Kidney (tissue), 14 donors: ENCODE results near the gene OXER1. TPM values are rescaled to one million over a fixed set of nuclear protein-coding genes. Genes with fewer than 3 reads are reported as not detected.
"Not testable (repeated sequence)": the region's sequence is repeated elsewhere in the genome, so short reads cannot be mapped to it uniquely, and the experiment has no call there.

Experiments
- DNase-seq, 5 donors: peaks; one replicate each; pipeline ENCODE4 v3.0.0-alpha.2; 2013 to 2020
- FAIRE-seq: peaks from 2 replicates; lab custom pipeline; 2012; peaks lifted over from hg19 to GRCh38; lab: Jason Lieb, UNC
- H3K27ac ChIP-seq, 2 donors: one replicate each; pipeline ENCODE4 v1.7.0; 2013; ENCODE audit warnings: low read depth in 2 of 2, low read length in 2 of 2, inconsistent platforms in 1 of 2
- H3K27me3 ChIP-seq: one replicate; pipeline ENCODE4 v1.7.1; 2013; ENCODE audit warnings: low read length, inconsistent platforms; ENCODE audit not compliant: control insufficient read depth, insufficient read depth
- H3K36me3 ChIP-seq, 3 donors: one replicate each; pipeline versions ENCODE4 v1.7.0 to v1.7.1; 2013; ENCODE audit warnings: low read length in 3 of 3, control low read depth in 1 of 3, inconsistent platforms in 1 of 3; ENCODE audit not compliant: insufficient read depth in 3 of 3, control insufficient read depth in 2 of 3
- H3K4me1 ChIP-seq, 3 donors: one replicate each; pipeline versions ENCODE4 v1.7.0 to v1.7.1; 2013; ENCODE audit warnings: low read length in 3 of 3, inconsistent platforms in 1 of 3, low read depth in 1 of 3; ENCODE audit not compliant: control insufficient read depth in 2 of 3, insufficient read depth in 2 of 3
- H3K4me3 ChIP-seq, 3 donors: one replicate each; pipeline versions ENCODE4 v1.7.0 to v1.8.1; 2013; ENCODE audit warnings: low read length in 3 of 3, control low read depth in 1 of 3, inconsistent platforms in 1 of 3
- H3K9ac ChIP-seq, 3 donors: one replicate each; pipeline versions ENCODE4 v1.7.0 to v1.7.1; 2013; ENCODE audit warnings: low read length in 3 of 3, control low read depth in 1 of 3, inconsistent platforms in 1 of 3
- H3K9me3 ChIP-seq, 3 donors: one replicate each; pipeline versions ENCODE4 v1.7.0 to v1.7.1; 2013; ENCODE audit warnings: low read length in 3 of 3, control low read depth in 1 of 3, inconsistent platforms in 1 of 3; ENCODE audit not compliant: control insufficient read depth in 2 of 3, insufficient read depth in 1 of 3
- intact Hi-C: fragments of 100-400 bp; cut with DNase I; formaldehyde crosslinking; loops from one replicate; pipeline ENCODE4 v1.11.1; 2022
- polyA plus RNA-seq: library from polyadenylated mRNA; stranded (reverse); fragments of 350-450 nt; fragmentation: Illumina TruSeq; extraction: RNeasy Lipid Tissue Mini Kit (QIAGEN cat#74804); gene quantifications from one replicate; pipeline ENCODE4 v1.2.3, GENCODE V29; 2014; ENCODE audit warnings: low read depth, low replicate concordance; ENCODE audit not compliant: insufficient read depth
- total RNA-seq: library from RNA; stranded (reverse); fragmentation: NEBNext Ultra II Directional; extraction: Animal tissue kit (Norgen Biotek cat#: 25700); gene quantifications from one replicate; pipeline ENCODE4 v1.2.1, GENCODE V29; 2021
- TF ChIP-seq, protein P1 (sequence below): IDR thresholded peaks from 3 replicates; pipeline ENCODE4 v1.5.1; 2012; ENCODE audit warnings: mild to moderate bottlenecking, moderate library complexity, borderline replicate concordance; ENCODE audit not compliant: insufficient read depth; ENCODE audit errors: extremely low read depth
- donor health status: control.
- donor health status: control.
- donor health status: control.
- donor health status: control.
- donor health status: control.
- donor health status: DM: yes; HTN: yes; CAD: no.
- donor health status: Normal renal cell carcinoma (clear cell type).

The OXER1 gene
- total and polyA plus RNA-seq, 2 donors from 2014 or later = 2.5 to 5.4 TPM

DNA sequence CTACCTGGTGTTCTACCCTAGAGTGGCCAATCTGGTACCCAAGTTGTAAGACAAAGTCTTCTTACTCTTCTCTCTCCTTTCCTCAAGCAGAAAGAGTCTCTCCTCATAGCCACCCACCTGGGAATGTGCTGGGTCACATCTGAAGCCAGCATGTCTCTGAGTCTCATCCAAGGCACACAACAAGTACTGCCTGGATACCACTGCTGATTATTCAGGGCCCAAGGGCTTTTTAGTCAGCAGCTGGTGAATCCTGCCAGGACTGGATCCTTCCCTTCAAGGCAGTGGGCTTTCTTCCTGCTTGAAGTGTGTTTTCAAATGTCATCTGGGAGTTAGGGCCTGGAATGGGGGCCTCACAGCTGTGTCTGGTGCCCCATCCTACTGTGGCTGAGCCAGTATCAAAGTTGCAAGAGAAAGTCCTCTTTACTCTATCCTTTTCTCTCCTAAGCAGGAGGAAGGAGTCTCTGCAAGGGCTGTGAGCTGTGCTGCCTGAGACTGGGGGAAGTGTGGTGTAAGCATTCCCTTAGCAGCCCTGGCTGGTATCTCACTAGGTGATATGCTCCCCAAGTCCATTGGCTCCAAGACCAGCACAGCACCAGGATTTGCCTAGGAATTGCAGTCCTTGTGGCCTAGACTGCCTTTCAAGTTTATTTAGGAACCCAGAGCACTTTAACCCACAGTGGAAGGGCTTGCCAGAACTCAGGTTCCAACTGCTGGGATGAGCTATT, 27.2 kb downstream of the OXER1 start:
- TF ChIP-seq, protein P1, sequence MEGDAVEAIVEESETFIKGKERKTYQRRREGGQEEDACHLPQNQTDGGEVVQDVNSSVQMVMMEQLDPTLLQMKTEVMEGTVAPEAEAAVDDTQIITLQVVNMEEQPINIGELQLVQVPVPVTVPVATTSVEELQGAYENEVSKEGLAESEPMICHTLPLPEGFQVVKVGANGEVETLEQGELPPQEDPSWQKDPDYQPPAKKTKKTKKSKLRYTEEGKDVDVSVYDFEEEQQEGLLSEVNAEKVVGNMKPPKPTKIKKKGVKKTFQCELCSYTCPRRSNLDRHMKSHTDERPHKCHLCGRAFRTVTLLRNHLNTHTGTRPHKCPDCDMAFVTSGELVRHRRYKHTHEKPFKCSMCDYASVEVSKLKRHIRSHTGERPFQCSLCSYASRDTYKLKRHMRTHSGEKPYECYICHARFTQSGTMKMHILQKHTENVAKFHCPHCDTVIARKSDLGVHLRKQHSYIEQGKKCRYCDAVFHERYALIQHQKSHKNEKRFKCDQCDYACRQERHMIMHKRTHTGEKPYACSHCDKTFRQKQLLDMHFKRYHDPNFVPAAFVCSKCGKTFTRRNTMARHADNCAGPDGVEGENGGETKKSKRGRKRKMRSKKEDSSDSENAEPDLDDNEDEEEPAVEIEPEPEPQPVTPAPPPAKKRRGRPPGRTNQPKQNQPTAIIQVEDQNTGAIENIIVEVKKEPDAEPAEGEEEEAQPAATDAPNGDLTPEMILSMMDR = no peak
- Histone ChIP-seq H3K27ac (no peak overlapping the region), H3K4me1 (peaks cover 0 to 2% (median 0%) of the 10 kb centered on the region in 3 donors), H3K9ac (no peak overlapping the region), H3K36me3 (peaks cover 0 to 9% (median 2%) of the 10 kb centered on the region in 3 donors), H3K4me3 (no peak overlapping the region), H3K9me3 (no peaks in the 10 kb centered on the region), H3K27me3 (no peaks in the 10 kb centered on the region)
- DNase-seq (no peak), FAIRE-seq (no peak)
- intact Hi-C loops = no loop called here

DNA sequence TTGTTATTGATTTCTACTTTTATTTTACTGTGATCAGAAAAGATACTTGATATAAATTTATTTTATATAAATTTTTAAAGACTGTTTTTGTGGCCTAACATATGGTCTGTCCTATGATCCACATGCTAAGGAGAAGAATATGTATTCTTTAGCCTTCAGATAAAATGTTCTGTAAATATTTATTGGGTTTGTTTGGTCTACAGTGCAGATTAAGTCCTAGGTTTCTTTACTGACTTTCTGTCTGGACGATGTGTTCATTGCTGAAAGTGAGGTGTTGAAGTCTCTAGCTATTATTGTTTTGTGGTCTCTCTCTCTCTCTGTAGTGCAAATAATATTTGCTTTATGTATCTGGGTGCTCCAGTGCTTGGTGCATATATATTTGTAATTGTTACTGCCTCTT, 30.1 kb downstream of the OXER1 start:
- Histone ChIP-seq H3K9ac (no peak overlapping the region), H3K9me3 (peaks cover 0 to 5% (median 2%) of the 10 kb centered on the region in 3 donors), H3K4me3 (no peak overlapping the region), H3K4me1 (peaks cover 0 to 2% (median 0%) of the 10 kb centered on the region in 3 donors), H3K36me3 (peaks cover 0 to 9% (median 0%) of the 10 kb centered on the region in 3 donors), H3K27me3 (no peaks in the 10 kb centered on the region), H3K27ac (no peak overlapping the region)
- TF ChIP-seq, protein P1 = no peak
- FAIRE-seq (no peak), DNase-seq (no peak)
- intact Hi-C loops = no loop called here

DNA sequence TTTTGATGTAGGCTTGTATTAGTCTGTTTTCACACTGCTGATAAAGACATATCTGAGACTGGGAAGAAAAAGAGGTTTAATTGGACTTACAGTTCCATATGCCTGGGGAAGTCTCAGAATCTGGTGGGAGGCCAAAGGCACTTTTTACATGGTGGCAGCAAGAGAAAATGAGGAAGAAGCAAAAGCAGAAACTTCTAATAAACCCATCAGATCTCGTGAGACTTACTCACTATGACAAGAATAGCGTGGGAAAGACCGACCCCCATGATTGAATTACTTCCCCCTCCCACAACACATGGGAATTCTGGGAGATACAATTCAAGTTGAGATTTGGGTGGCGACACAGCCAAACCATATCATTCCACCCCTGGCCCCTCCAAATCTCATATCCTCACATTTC, 32.6 kb downstream of the OXER1 start:
- H3K4me3 ChIP-seq, FAIRE-seq, H3K9ac ChIP-seq, H3K36me3 ChIP-seq, H3K9me3 ChIP-seq, intact Hi-C loops, H3K4me1 ChIP-seq, H3K27me3 ChIP-seq, H3K27ac ChIP-seq, DNase-seq: not testable (repeated sequence)

DNA sequence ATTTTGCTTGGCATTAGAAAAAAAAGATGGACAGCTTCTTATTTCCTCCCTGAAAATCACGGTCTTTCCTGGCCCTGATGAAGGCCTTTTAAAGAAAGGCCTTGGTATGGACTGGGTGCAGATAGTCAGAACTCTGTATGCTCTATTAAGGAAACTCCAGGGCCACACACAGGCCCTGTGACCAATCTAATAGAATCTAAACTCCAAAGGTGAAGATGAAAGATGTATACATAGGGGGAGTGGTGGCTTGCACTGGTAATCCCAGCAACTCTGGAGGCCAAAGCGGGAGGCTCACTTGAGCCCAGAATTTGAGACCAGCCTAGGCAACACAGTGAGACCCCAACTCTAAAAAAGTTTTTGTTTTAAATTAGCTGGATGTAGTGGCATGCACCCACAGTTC, 37.3 kb downstream of the OXER1 start:
- TF ChIP-seq, protein P1 = no peak
- Histone ChIP-seq H3K4me1 (no peaks in the 10 kb centered on the region), H3K9me3 (peaks cover 0 to 5% (median 2%) of the 10 kb centered on the region in 3 donors), H3K9ac (no peak overlapping the region), H3K27me3 (no peaks in the 10 kb centered on the region), H3K27ac (no peak overlapping the region), H3K36me3 (no peaks in the 10 kb centered on the region), H3K4me3 (no peak overlapping the region)
- no peak for FAIRE-seq
- intact Hi-C loops = no loop called here
- DNase-seq = no peak
